ENCODE results near the gene CLIP1.

The CLIP1 gene

DNA sequence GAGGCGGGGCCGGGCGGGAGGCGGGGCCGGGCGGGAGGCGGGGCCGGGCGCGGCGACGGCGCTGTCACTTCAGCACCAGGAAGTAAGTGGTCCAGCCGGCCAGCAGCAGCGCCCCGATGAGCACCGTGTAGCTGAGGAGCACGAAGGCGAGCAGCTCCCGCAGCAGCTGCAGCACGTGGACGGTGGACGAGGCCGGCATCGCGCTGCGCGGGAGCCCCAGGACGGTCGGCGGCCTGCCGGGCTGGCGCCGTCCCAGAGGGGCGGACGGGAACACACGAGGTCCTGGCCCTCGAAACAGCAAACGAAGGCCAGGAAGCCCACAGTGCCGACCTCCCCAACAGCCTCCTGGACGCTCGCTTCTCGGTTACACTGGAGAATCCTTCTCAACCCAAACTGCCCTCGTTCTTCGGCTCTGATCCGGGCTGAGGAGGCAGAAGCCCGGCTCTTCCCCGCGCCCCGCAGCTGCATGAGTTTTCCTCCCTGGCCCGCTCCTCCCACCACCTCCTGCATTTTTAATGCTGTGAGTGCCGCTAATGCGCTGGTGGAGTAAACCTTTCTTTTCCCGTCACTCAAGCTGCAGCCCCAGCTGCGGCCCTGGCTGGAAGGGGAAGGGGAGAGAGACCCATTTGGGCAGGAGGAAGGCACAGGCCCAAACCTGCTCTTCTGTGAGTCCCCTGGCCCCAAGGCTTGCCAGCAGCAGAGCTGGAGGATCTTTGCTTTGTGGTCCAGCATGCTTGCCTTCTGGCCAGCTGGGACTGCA is 195.9 kb downstream of the CLIP1 start:
- peaks cover 3% of the 10 kb centered on the region for H3K36me3 ChIP-seq (ENCODE audit: control insufficient read depth, insufficient read depth, low read length)
- H3K4me3 ChIP-seq (replicated peaks; ENCODE audit: low read depth, low read length): peak overlapping the region; percentile 60
- DNase-seq (ENCODE audit: extremely low read depth, insufficient read length): no peak
- no peaks in the 10 kb centered on the region for H3K27me3 ChIP-seq (replicated peaks; ENCODE audit: control insufficient read depth, insufficient read depth, low read length)
- TF ChIP-seq, protein P1, sequence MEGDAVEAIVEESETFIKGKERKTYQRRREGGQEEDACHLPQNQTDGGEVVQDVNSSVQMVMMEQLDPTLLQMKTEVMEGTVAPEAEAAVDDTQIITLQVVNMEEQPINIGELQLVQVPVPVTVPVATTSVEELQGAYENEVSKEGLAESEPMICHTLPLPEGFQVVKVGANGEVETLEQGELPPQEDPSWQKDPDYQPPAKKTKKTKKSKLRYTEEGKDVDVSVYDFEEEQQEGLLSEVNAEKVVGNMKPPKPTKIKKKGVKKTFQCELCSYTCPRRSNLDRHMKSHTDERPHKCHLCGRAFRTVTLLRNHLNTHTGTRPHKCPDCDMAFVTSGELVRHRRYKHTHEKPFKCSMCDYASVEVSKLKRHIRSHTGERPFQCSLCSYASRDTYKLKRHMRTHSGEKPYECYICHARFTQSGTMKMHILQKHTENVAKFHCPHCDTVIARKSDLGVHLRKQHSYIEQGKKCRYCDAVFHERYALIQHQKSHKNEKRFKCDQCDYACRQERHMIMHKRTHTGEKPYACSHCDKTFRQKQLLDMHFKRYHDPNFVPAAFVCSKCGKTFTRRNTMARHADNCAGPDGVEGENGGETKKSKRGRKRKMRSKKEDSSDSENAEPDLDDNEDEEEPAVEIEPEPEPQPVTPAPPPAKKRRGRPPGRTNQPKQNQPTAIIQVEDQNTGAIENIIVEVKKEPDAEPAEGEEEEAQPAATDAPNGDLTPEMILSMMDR (IDR thresholded peaks at IDR 0.05; ENCODE audit: insufficient read depth, low read length, poor library complexity, severe bottlenecking): no peak

GRCh38 chr12:122225683-122226365 is 196.6 kb downstream of the CLIP1 start, which contains the start of gene DIABLO:
Gene DIABLO (minus strand): TSS chr12:122226052. CDS start chr12:122226014, 38 bp downstream.
- Histone ChIP-seq H3K36me3 (ENCODE audit: control insufficient read depth, insufficient read depth, low read length) (peaks cover 6% of the 10 kb centered on the region), H3K27me3 (replicated peaks; ENCODE audit: control insufficient read depth, insufficient read depth, low read length) (no peaks in the 10 kb centered on the region), H3K4me3 (replicated peaks; ENCODE audit: low read depth, low read length) (peak within 1 kb of the TSS; percentile 97)
- TF ChIP-seq, protein P1 (IDR thresholded peaks at IDR 0.05; ENCODE audit: insufficient read depth, low read length, poor library complexity, severe bottlenecking): no peak
- peak; percentile 99 for DNase-seq (ENCODE audit: extremely low read depth, insufficient read length)

Data from GM06990 (cell line).